PFSK-1 (cell line): ENCODE results near the gene LDLRAP1.

Experiments
- FOXP2 ChIP-seq: optimal IDR thresholded peaks from 2 replicates; pipeline ENCODE3; 2011; ENCODE audit warnings: borderline replicate concordance, control low read depth, inconsistent platforms; ENCODE audit not compliant: insufficient read depth; ENCODE audit errors: extremely low read length, extremely low read depth
- POLR2AphosphoS5 ChIP-seq: IDR thresholded peaks from 2 replicates; pipeline ENCODE4 v1.6.1; 2012; ENCODE audit warnings: low read depth, mild to moderate bottlenecking, control low read depth, low read length, moderate library complexity
- REST ChIP-seq, 2 experiments: IDR thresholded peaks; 2 replicates each; pipeline versions ENCODE4 v1.6.1 to v1.8.0; 2011 to 2012; ENCODE audit warnings: low read depth in 2 of 2, low read length in 2 of 2, control low read depth in 1 of 2, inconsistent platforms in 1 of 2, mild to moderate bottlenecking in 1 of 2, moderate library complexity in 1 of 2; ENCODE audit not compliant: insufficient read depth in 1 of 2
- SIN3A ChIP-seq: IDR thresholded peaks from 2 replicates; pipeline ENCODE4 v1.6.1; 2012; ENCODE audit warnings: mild to moderate bottlenecking, low read length, moderate library complexity, borderline replicate concordance; ENCODE audit not compliant: insufficient read depth
- TAF1 ChIP-seq: IDR thresholded peaks from 2 replicates; pipeline ENCODE4 v1.6.1; 2012; ENCODE audit warnings: low read length, control low read depth, borderline replicate concordance; ENCODE audit not compliant: insufficient read depth

The LDLRAP1 gene

GRCh38 chr1:25502957-25503356 is 40.4 kb upstream of the LDLRAP1 start:
- TF ChIP-seq TAF1: no peak
- TF ChIP-seq REST (IDR thresholded peaks at IDR 0.05; ENCODE audit: insufficient read depth in 1 of 2, low read depth in 2 of 2, low read length in 2 of 2): no peak
- TF ChIP-seq SIN3A: no peak
- no peak for TF ChIP-seq FOXP2
- no peak for TF ChIP-seq POLR2AphosphoS5

- no peak for TF ChIP-seq SIN3A
- no peak for TF ChIP-seq REST (IDR thresholded peaks at IDR 0.05; ENCODE audit: insufficient read depth in 1 of 2, low read depth in 2 of 2, low read length in 2 of 2)
- TF ChIP-seq FOXP2: no peak
- TF ChIP-seq POLR2AphosphoS5: no peak
These were observed 39.6 kb upstream of the LDLRAP1 start for GRCh38 chr1:25503551-25504426.

GRCh38 chr1:25504706-25505595 is 38.5 kb upstream of the LDLRAP1 start:
- TF ChIP-seq POLR2AphosphoS5 (no peak), SIN3A (no peak), REST (IDR thresholded peaks at IDR 0.05; ENCODE audit: insufficient read depth in 1 of 2, low read depth in 2 of 2, low read length in 2 of 2) (no peak), TAF1 (no peak)

GRCh38 chr1:25505656-25506385 is 37.6 kb upstream of the LDLRAP1 start:
- no peak for TF ChIP-seq SIN3A
- TF ChIP-seq TAF1: no peak
- TF ChIP-seq REST (IDR thresholded peaks at IDR 0.05; ENCODE audit: insufficient read depth in 1 of 2, low read depth in 2 of 2, low read length in 2 of 2): no peak
- TF ChIP-seq POLR2AphosphoS5: no peak
- TF ChIP-seq FOXP2: no peak
